GM12873 (cell line): ENCODE data around the gene ATXN2.

Experiments
- TF ChIP-seq, protein P1 (sequence below): IDR thresholded peaks from 2 replicates; pipeline ENCODE4 v1.5.1; 2012; ENCODE audit warnings: low read depth, mild to moderate bottlenecking, moderate library complexity, low read length, control low read depth; ENCODE audit not compliant: insufficient read depth; ENCODE audit errors: missing control alignments

ATXN2 gene

DNA sequence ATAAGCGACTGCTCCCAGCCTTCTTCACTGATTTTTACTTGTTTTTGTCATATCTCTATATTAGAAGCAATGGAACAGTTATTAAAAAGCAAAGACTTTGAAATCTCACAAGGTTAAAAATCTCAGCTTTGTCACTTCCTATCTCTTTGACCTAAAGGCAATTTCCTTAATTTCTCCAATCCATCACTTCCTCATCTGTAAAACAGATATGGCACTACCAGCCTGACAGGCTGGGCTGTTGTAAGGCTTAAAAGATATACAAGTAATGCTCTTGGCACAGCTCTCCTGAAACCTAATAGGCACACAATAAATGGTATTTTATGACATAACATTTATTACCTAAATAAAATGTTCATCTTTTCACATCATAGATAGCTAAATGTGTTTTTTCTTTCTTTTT is 25.6 kb downstream of the ATXN2 start:
- TF ChIP-seq, protein P1, sequence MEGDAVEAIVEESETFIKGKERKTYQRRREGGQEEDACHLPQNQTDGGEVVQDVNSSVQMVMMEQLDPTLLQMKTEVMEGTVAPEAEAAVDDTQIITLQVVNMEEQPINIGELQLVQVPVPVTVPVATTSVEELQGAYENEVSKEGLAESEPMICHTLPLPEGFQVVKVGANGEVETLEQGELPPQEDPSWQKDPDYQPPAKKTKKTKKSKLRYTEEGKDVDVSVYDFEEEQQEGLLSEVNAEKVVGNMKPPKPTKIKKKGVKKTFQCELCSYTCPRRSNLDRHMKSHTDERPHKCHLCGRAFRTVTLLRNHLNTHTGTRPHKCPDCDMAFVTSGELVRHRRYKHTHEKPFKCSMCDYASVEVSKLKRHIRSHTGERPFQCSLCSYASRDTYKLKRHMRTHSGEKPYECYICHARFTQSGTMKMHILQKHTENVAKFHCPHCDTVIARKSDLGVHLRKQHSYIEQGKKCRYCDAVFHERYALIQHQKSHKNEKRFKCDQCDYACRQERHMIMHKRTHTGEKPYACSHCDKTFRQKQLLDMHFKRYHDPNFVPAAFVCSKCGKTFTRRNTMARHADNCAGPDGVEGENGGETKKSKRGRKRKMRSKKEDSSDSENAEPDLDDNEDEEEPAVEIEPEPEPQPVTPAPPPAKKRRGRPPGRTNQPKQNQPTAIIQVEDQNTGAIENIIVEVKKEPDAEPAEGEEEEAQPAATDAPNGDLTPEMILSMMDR: no peak

DNA sequence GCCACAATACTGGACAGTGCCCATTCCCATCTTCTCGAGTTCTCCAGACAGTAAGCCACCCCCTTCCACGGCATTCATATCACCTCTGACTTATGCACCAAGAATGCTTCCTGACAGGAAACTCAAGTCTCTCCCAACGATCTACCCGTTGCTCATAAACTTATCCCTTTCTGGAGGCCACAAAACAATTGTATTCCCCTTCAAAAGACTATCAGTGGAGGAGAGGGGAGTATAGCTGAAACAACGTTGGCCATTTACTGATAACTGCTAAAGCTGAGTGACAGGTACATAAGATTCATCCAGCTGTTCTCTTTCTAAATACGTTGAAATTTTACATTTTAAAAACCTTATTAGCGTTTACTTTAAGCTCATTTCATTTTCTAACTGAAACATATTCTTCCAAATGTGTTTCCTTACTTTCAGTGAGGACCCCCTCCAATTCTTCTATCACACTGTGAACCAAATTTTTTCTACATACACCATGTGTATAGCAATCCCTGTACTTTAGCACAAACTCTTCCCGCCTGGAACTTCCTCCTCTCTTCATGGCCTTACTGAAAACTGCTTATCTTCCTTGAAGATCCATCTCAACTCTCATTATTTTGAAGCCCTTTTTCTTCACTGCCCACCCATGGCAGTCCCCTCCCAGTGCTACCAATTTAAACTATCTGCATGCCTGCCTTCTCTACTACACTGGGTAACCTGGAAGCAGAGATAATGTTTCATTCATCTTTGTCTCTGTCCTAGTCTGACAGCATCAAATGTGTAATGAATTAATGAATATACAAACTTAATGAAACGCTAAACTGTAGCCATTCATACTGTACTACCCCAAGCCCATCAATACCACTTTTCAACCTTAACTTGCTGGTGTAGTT is 28.8 kb downstream of the ATXN2 start:
- TF ChIP-seq, protein P1: no peak

DNA sequence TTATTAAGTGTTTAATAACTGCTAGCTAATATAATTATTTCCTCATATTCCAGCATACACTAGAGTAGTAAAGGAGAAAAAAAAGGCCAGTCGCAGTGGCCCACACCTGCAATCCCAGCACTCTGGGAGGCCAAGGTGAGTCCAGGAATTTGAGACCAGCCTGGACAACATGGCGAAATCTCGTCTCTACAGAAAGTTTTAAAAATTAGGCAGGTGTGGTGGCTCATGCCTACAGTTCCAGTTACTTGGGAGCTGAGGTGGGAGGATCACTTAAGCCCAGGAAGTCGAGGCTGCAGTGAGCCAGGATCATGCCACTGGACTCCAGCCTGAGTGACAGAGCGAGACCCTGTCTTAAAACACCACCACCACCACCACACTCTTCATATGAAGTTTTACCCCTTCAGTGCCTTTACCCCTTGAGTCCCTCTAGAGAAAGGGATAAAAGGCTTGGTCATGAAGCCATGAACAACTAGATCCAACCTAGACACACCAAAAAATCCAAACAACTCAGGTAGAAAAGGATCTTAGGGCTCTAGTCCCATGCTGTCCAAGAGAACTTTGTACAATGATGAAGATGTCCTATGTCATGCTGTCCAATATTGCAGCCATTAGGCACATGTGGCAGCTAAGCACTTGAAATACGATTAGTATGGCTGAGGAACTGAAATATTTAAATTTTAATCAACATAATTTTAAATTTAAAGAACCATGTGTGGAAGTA is 29.6 kb downstream of the ATXN2 start:
- TF ChIP-seq, protein P1: no peak

DNA sequence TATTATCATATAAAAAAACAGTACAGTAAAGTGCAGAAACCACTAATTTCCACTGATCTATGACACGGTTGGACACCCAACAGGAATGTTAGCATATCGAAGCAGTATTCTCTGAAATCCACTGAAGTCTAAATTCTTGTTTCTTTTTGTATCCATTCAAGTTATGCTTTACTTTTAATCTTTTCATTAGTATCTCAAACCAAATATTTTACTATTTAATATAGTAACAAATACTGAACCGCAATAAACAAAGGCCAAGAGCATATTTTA is 41.1 kb downstream of the ATXN2 start:
- TF ChIP-seq, protein P1: no peak

DNA sequence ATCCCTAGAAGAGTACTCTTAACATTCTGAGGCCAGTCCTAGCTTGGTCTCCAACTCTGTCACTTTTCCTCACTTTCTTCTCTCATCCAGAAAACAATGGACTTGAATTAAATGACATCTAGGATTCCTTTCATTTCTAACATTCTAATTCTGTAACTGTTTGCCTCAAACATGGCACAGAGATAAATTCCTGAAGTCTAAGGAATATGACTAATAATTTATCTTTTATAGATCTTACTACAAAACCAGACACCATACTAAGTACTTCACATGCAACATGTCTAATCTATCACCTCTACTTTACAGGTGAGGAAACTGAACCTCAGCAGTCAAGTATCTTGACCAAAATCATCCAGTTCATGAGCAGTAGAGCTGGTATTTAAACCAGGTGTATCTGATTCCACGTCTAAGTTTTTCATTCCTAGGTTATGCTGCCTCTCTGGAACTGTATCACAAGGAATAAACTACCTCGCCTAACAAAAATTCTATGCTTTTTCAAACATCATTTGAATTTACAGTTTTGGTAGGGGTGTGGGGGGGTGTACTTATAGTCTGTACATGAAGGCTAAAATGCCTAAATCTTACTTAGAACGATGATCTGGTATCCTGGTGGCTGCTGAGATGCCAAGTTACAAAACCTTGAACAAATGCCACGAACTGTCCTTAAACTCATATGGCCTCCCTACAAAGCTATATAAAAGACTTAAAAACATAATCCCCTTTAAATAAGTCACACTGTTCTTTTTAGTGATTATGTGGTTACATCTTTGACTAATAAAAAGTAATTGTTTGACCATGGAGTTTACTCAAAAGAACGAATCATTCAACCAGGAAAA is 41.6 kb downstream of the ATXN2 start:
- TF ChIP-seq, protein P1: no peak

DNA sequence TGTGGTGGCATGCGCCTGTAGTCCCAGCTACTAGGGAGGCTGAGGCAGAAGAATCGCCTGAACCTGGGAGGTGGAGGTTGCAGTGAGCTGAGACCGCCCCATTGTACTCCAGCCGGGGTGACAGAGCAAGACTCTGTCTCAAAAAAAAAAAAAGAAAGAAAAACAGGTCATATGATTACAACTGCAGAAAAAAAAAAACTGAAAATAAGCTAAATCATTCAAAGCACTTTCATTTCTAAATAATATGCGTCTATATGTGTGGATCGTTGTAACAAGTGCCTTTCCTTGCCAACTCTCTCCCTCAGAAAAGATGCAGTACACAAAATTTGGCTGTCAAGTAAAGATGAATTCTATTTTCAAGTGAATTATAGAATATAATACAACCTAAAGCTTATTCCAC is 42.4 kb downstream of the ATXN2 start:
- TF ChIP-seq, protein P1: no peak
